H1 (cell line): ENCODE measurements around the gene WSCD2.

Experiments used
- CTCF ChIP-seq, 3 experiments: IDR thresholded peaks; 1 replicate in 2 of 3; 2 replicates in 1 of 3; pipeline versions ENCODE4 v1.5.1 to v1.6.1; 2011; ENCODE audit warnings: low read length in 3 of 3, mild to moderate bottlenecking in 3 of 3, inconsistent platforms in 2 of 3, low read depth in 1 of 3, moderate library complexity in 1 of 3; ENCODE audit not compliant: insufficient read depth in 1 of 3; ENCODE audit errors: control extremely low read depth in 1 of 3
- EGR1 ChIP-seq: IDR thresholded peaks from 2 replicates; pipeline ENCODE4 v1.6.1; 2011; ENCODE audit warnings: low read depth, low read length, borderline replicate concordance
- EZH2 ChIP-seq: fragments of 200-600 bp; sonication (generic); IDR thresholded peaks from 2 replicates; pipeline ENCODE4 v1.7.1; 2012; ENCODE audit warnings: low read depth, mild to moderate bottlenecking, moderate library complexity, low read length, inconsistent platforms; ENCODE audit not compliant: severe bottlenecking
- POLR2A ChIP-seq, 2 experiments: IDR thresholded peaks; 1 replicate in 1 of 2; 2 replicates in 1 of 2; pipeline ENCODE4 v1.6.1; 2011; ENCODE audit warnings: low read depth in 2 of 2, low read length in 2 of 2, mild to moderate bottlenecking in 2 of 2; ENCODE audit errors: control extremely low read depth in 1 of 2
- RFX5 ChIP-seq: IDR thresholded peaks from 2 replicates; pipeline ENCODE4 v1.6.1; 2011; ENCODE audit warnings: low read depth, low read length, improper control_type of control experiment, borderline replicate concordance
- RNF2 ChIP-seq: fragments of 200-900, 300-1000 bp; sonication (generic); IDR thresholded peaks from 2 replicates; pipeline ENCODE4 v1.7.1; 2016; ENCODE audit warnings: borderline replicate concordance, low read depth, mild to moderate bottlenecking, antibody characterized with exemption, low read length; ENCODE audit not compliant: poor library complexity, severe bottlenecking; ENCODE audit errors: missing control alignments
- SP2 ChIP-seq: IDR thresholded peaks from 2 replicates; pipeline ENCODE4 v1.6.1; 2012; ENCODE audit warnings: mild to moderate bottlenecking, low read length, inconsistent platforms
- SRF ChIP-seq: IDR thresholded peaks from 2 replicates; pipeline ENCODE4 v1.6.1; 2011; ENCODE audit warnings: mild to moderate bottlenecking, low read depth, low read length, moderate library complexity

DNA sequence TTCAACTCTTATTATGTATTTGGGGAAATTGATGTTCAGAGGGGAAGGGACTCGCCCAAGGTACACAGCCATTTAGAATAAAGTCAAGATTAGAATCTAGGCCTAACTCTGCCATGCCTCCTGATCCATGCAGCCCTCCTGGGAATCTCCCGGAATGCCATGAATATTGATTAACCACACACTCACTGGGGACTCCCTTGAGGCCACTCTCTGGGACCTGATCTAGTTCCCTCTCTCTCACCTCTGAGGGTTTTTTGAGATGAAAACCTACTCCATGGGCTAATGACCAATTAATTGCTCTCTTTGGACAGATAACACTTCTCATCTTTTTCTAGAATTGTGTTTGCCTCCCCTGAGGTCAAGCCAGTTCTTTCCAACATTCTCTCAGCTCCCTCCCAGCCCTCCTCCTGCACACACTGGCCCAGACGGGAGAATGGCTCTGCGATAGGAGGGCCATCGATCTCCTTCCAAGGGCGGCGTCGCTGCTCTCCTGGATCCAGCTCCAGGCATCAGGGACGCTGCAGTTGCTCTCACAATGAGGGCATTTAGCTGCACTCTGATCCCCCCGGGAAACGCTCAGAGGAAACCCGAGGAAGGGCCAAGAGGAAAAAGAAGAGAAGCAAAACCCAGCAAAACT, 22.6 kb downstream of the WSCD2 start:
- no peak for TF ChIP-seq EGR1
- no peak for TF ChIP-seq CTCF (IDR thresholded peaks at IDR 0.05; ENCODE audit: control extremely low read depth in 1 of 3, insufficient read depth in 1 of 3, low read depth in 1 of 3, low read length in 3 of 3)
- TF ChIP-seq RNF2, result no peak
- TF ChIP-seq RFX5, result no peak
- no peak for TF ChIP-seq SP2
- no peak for TF ChIP-seq SRF
- TF ChIP-seq POLR2A (IDR thresholded peaks at IDR 0.05; ENCODE audit: control extremely low read depth in 1 of 2, low read depth in 2 of 2, low read length in 2 of 2), result no peak
- no peak for TF ChIP-seq EZH2
